IMR-90 (cell line): ENCODE data around the gene ADAM30. TPM values are rescaled to one million over a fixed set of nuclear protein-coding genes. Genes with fewer than 3 reads are reported as not detected.

Experiments
- ATAC-seq: fragments of 200-7000 bp; cut with Tn5 transposase; 2 replicates; pipeline ENCODE4 v1.9.1; 2020; ENCODE audit warnings: low read depth, mild to moderate bottlenecking, moderate library complexity
- BruUV-seq: library from RNA; stranded (reverse); fragments of 400-500 nt; replicated peaks from 2 replicates; lab custom pipeline; 2021; lab: Mats Ljungman, UMichigan
- CTCF ChIA-PET: fragments of 300-600 bp; formaldehyde crosslinking; extraction: SDS; loops from one replicate; lab custom pipeline; 2021; ENCODE audit warnings: antibody characterized with exemption; lab: Yijun Ruan, JAX
- POLR2A ChIA-PET: fragments of 300-600 bp; sonication (Branson Sonifier 250); formaldehyde crosslinking; loops from one replicate; lab custom pipeline; 2022; ENCODE audit warnings: antibody characterized with exemption; ENCODE audit not compliant: unreplicated experiment; lab: Charles Lee
- DNase-seq: peaks from one replicate; pipeline ENCODE4 v3.0.0; 2013
- H2AFZ ChIP-seq: replicated peaks from 2 replicates; pipeline ENCODE3; 2013; ENCODE audit warnings: low read length, mild to moderate bottlenecking; ENCODE audit not compliant: poor library complexity
- H2AK5ac ChIP-seq: 2 replicates; pipeline ENCODE4 v1.6.1; 2013; ENCODE audit warnings: low read depth, low read length, inconsistent platforms
- H2AK9ac ChIP-seq: replicated peaks from 2 replicates; pipeline ENCODE3; 2013; ENCODE audit warnings: mild to moderate bottlenecking, low read depth, low read length, moderate library complexity; ENCODE audit not compliant: poor library complexity
- H2BK120ac ChIP-seq: 2 replicates; pipeline ENCODE4 v1.6.1; 2013; ENCODE audit warnings: low read depth, low read length, inconsistent platforms
- H2BK15ac ChIP-seq: 3 replicates; pipeline ENCODE4 v1.6.1; 2013; ENCODE audit warnings: low read depth, low read length, inconsistent platforms
- H2BK20ac ChIP-seq: 2 replicates; pipeline ENCODE4 v1.6.1; 2013; ENCODE audit warnings: low read depth, mild to moderate bottlenecking, inconsistent platforms, low read length, moderate library complexity
- H2BK5ac ChIP-seq: 2 replicates; pipeline ENCODE4 v1.6.1; 2013; ENCODE audit warnings: mild to moderate bottlenecking, low read depth, low read length, inconsistent platforms; ENCODE audit not compliant: poor library complexity, severe bottlenecking
- H3K14ac ChIP-seq: replicated peaks from 2 replicates; pipeline ENCODE4 v1.6.1; 2013; ENCODE audit warnings: low read depth, low read length, inconsistent platforms
- H3K18ac ChIP-seq: 2 replicates; pipeline ENCODE4 v1.6.1; 2013; ENCODE audit warnings: low read depth, low read length, control low read depth
- H3K23ac ChIP-seq: 2 replicates; pipeline ENCODE4 v1.6.1; 2013; ENCODE audit warnings: low read depth, low read length, inconsistent platforms
- H3K27ac ChIP-seq: 2 replicates; pipeline ENCODE4 v1.5.1; 2013; ENCODE audit warnings: mild to moderate bottlenecking, control low read depth, low read length; ENCODE audit not compliant: insufficient read depth
- H3K27me3 ChIP-seq: 2 replicates; pipeline ENCODE4 v1.6.1; 2013; ENCODE audit warnings: low read length; ENCODE audit not compliant: control insufficient read depth, insufficient read depth
- H3K36me3 ChIP-seq: 2 replicates; pipeline ENCODE4 v1.6.1; 2013; ENCODE audit warnings: low read length, mixed read lengths; ENCODE audit not compliant: control insufficient read depth, insufficient read depth
- H3K4ac ChIP-seq: 2 replicates; pipeline ENCODE4 v1.6.1; 2013; ENCODE audit warnings: low read depth, low read length, inconsistent platforms
- H3K4me1 ChIP-seq: 2 replicates; pipeline ENCODE4 v1.6.1; 2013; ENCODE audit warnings: low read length, mixed read lengths; ENCODE audit not compliant: control insufficient read depth, insufficient read depth
- H3K4me2 ChIP-seq: 2 replicates; pipeline ENCODE4 v1.6.1; 2013; ENCODE audit warnings: low read depth, mild to moderate bottlenecking, control low read depth, low read length, moderate library complexity
- H3K4me3 ChIP-seq: 2 replicates; pipeline ENCODE4 v1.5.1; 2013; ENCODE audit warnings: low read depth, mild to moderate bottlenecking, control low read depth, low read length, moderate library complexity; ENCODE audit not compliant: insufficient read depth
- H3K56ac ChIP-seq: 2 replicates; pipeline ENCODE4 v1.6.1; 2013; ENCODE audit warnings: low read length, inconsistent platforms; ENCODE audit not compliant: insufficient read depth; ENCODE audit errors: extremely low read depth
- H3K79me1 ChIP-seq, 2 experiments: 2 replicates each; pipeline ENCODE4 v1.6.1; 2013; ENCODE audit warnings: low read length in 2 of 2, inconsistent platforms in 1 of 2, low read depth in 1 of 2
- H3K9ac ChIP-seq: 2 replicates; pipeline ENCODE4 v1.6.1; 2013; ENCODE audit warnings: low read depth, low read length, control low read depth
- H3K9me1 ChIP-seq: 2 replicates; pipeline ENCODE4 v1.6.1; 2013; ENCODE audit warnings: low read length, inconsistent platforms; ENCODE audit not compliant: insufficient read depth
- H3K9me3 ChIP-seq: 2 replicates; pipeline ENCODE4 v1.6.1; 2013; ENCODE audit warnings: low read length; ENCODE audit not compliant: control insufficient read depth, insufficient read depth
- H4K20me1 ChIP-seq: 2 replicates; pipeline ENCODE4 v1.6.1; 2013; ENCODE audit warnings: low read length, inconsistent platforms; ENCODE audit not compliant: insufficient read depth
- H4K5ac ChIP-seq: 2 replicates; pipeline ENCODE4 v1.6.1; 2013; ENCODE audit warnings: mild to moderate bottlenecking, low read depth, low read length, control low read depth
- H4K8ac ChIP-seq, 2 experiments: 2 replicates each; pipeline ENCODE4 v1.6.1; 2013; ENCODE audit warnings: low read depth in 2 of 2, low read length in 2 of 2, control low read depth in 1 of 2, inconsistent platforms in 1 of 2
- H4K91ac ChIP-seq: 2 replicates; pipeline ENCODE4 v1.6.1; 2013; ENCODE audit warnings: low read depth, low read length, inconsistent platforms; ENCODE audit not compliant: insufficient read depth
- BHLHE40 ChIP-seq: fragments of 150-350 bp; IDR thresholded peaks from 2 replicates; pipeline ENCODE4 v1.6.1; 2016; ENCODE audit warnings: mild to moderate bottlenecking, low read depth, low read length
- CEBPB ChIP-seq: IDR thresholded peaks from 2 replicates; pipeline ENCODE4 v1.6.1; 2012; ENCODE audit warnings: low read depth, low read length, improper control_type of control experiment
- CHD1 ChIP-seq: IDR thresholded peaks from 2 replicates; pipeline ENCODE4 v1.6.1; 2012; ENCODE audit warnings: low read depth, low read length, improper control_type of control experiment
- FOS ChIP-seq: fragments of 150-350 bp; IDR thresholded peaks from 2 replicates; pipeline ENCODE4 v1.6.1; 2016; ENCODE audit warnings: low read depth, low read length
- MAFK ChIP-seq: IDR thresholded peaks from 2 replicates; pipeline ENCODE4 v1.6.1; 2012; ENCODE audit warnings: low read depth, low read length, improper control_type of control experiment
- MAZ ChIP-seq: IDR thresholded peaks from 2 replicates; pipeline ENCODE4 v1.6.1; 2012; ENCODE audit warnings: low read depth, mild to moderate bottlenecking, low read length, improper control_type of control experiment, moderate library complexity, borderline replicate concordance
- MXI1 ChIP-seq: IDR thresholded peaks from 2 replicates; pipeline ENCODE4 v1.6.1; 2012; ENCODE audit warnings: low read depth, mild to moderate bottlenecking, low read length, moderate library complexity, borderline replicate concordance
- NFE2L2 ChIP-seq: fragments of 150-350 bp; IDR thresholded peaks from 2 replicates; pipeline ENCODE4 v1.6.1; 2016; ENCODE audit warnings: low read depth, mild to moderate bottlenecking, low read length
- POLR2A ChIP-seq: IDR thresholded peaks from 2 replicates; pipeline ENCODE4 v1.6.1; 2012; ENCODE audit warnings: mild to moderate bottlenecking, low read depth, low read length
- RAD21 ChIP-seq: IDR thresholded peaks from 2 replicates; pipeline ENCODE4 v1.6.1; 2012; ENCODE audit warnings: low read length, improper control_type of control experiment
- RCOR1 ChIP-seq: IDR thresholded peaks from 2 replicates; pipeline ENCODE4 v1.6.1; 2012; ENCODE audit warnings: mild to moderate bottlenecking, low read length, improper control_type of control experiment; ENCODE audit not compliant: insufficient replicate concordance
- RFX5 ChIP-seq: IDR thresholded peaks from 2 replicates; pipeline ENCODE4 v1.8.0; 2012; ENCODE audit warnings: low read depth, mild to moderate bottlenecking, low read length, moderate library complexity
- SMC3 ChIP-seq: fragments of 150-350 bp; IDR thresholded peaks from 2 replicates; pipeline ENCODE4 v1.6.1; 2016; ENCODE audit warnings: low read depth, mild to moderate bottlenecking, antibody characterized with exemption, low read length, moderate library complexity
- WGBS, 2 experiments: methylation state at CpG; one replicate each; pipeline versions ENCODE4 v1.1.5 to v1.1.7; 2013; ENCODE audit warnings: missing lambda C conversion rate in 2 of 2; ENCODE audit not compliant: insufficient read length in 1 of 2; ENCODE audit errors: extremely low coverage in 2 of 2; 5-methylcytosine and 5-hydroxymethylcytosine counted together
- dilution Hi-C: fragments of 300-500 bp; cut with HindIII; formaldehyde crosslinking; loops from one replicate; pipeline ENCODE4 v1.14.3; 2018; ENCODE audit warnings: low sequenced_read_pairs; ENCODE audit not compliant: unreplicated experiment
- in situ Hi-C: fragments of 300-500 bp; cut with MboI; formaldehyde crosslinking; loops from 3 replicates; pipeline ENCODE4 v1.14.3; 2019; ENCODE audit warnings: low sequenced_read_pairs, inconsistent platforms, mixed read lengths
- intact Hi-C: fragments of 100-400 bp; cut with micrococcal nuclease; formaldehyde crosslinking; loops from 2 replicates; pipeline ENCODE4 v1.10.0; 2022
- polyA plus RNA-seq, 3 experiments: library from polyadenylated mRNA; depleted of rRNA; stranded (reverse); fragments of >200 nt; gene quantifications; 2 replicates each; pipeline ENCODE4 v1.2.3, GENCODE V29; 2012; ENCODE audit warnings: low replicate concordance in 1 of 3
- total RNA-seq: library from RNA; depleted of rRNA; stranded (reverse); fragments of >200 nt; gene quantifications from 2 replicates; pipeline ENCODE4 v1.2.3, GENCODE V29; 2012
- TF ChIP-seq, protein P1 (sequence below): conservative IDR thresholded peaks from 2 replicates; pipeline ENCODE4 v1.5.1; 2012; ENCODE audit warnings: mild to moderate bottlenecking, low read depth, low read length, improper control_type of control experiment
- TF ChIP-seq, protein P2 (sequence below): fragments of 150-350 bp; IDR thresholded peaks from 2 replicates; pipeline ENCODE4 v1.6.1; 2017; ENCODE audit warnings: mild to moderate bottlenecking, antibody characterized with exemption, low read length, low read depth
- TF ChIP-seq, protein P3 (sequence below): fragments of 150-350 bp; IDR thresholded peaks from 2 replicates; pipeline ENCODE4 v1.6.1; 2016; ENCODE audit warnings: low read depth, mild to moderate bottlenecking, low read length, moderate library complexity, borderline replicate concordance

ADAM30 gene
- total and polyA plus RNA-seq, 2 of the 4 experiments (the other 2 are of a cell fraction), result not detected

GRCh38 chr1:119910618-119911017, 14.3 kb upstream of the ADAM30 start:
- dilution Hi-C loops, result no loop called here

More at GRCh38 chr1:119910618-119911017, 14.3 kb upstream of the ADAM30 start:
- no peak overlapping the region for H3K27ac ChIP-seq
- no peak overlapping the region for H2AK5ac ChIP-seq
- no peak overlapping the region for H2BK15ac ChIP-seq
- no peak overlapping the region for H2AFZ ChIP-seq
- H3K56ac ChIP-seq, result no peak overlapping the region
- H4K5ac ChIP-seq, result no peak overlapping the region
- in situ Hi-C loops, result no loop called here
- ChIA-PET POLR2A (no interaction called here), CTCF (interaction anchor here (0.6 kb wide), 1 partner anchor 14 kb away, joined by 3 read pairs; the partner anchor contains the start of gene ADAM30)
- no peaks in the 10 kb centered on the region for H3K9me3 ChIP-seq
- H4K91ac ChIP-seq, result no peak overlapping the region
- H4K20me1 ChIP-seq, result no peaks in the 10 kb centered on the region
- H3K14ac ChIP-seq, result no peak overlapping the region; the same call in 1 of the 2 replicates
- H3K9me1 ChIP-seq, result peaks cover 5% of the 10 kb centered on the region; the same call in 1 of the 2 replicates
- WGBS, 2 experiments, result 100% methylated on average over 1 of the region's 4 CpGs; no CpG with 5 or more reads in 1 of the 2 experiments
- no peak overlapping the region for H2BK20ac ChIP-seq
- peak overlapping the region; percentile 73 for H2AK9ac ChIP-seq
- no peak overlapping the region for H2BK5ac ChIP-seq
- H3K36me3 ChIP-seq, result peaks cover 20% of the 10 kb centered on the region
- TF ChIP-seq, protein P1, sequence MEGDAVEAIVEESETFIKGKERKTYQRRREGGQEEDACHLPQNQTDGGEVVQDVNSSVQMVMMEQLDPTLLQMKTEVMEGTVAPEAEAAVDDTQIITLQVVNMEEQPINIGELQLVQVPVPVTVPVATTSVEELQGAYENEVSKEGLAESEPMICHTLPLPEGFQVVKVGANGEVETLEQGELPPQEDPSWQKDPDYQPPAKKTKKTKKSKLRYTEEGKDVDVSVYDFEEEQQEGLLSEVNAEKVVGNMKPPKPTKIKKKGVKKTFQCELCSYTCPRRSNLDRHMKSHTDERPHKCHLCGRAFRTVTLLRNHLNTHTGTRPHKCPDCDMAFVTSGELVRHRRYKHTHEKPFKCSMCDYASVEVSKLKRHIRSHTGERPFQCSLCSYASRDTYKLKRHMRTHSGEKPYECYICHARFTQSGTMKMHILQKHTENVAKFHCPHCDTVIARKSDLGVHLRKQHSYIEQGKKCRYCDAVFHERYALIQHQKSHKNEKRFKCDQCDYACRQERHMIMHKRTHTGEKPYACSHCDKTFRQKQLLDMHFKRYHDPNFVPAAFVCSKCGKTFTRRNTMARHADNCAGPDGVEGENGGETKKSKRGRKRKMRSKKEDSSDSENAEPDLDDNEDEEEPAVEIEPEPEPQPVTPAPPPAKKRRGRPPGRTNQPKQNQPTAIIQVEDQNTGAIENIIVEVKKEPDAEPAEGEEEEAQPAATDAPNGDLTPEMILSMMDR, result no peak
- TF ChIP-seq BHLHE40 (no peak), MAFK (no peak), FOS (no peak), CHD1 (no peak), MXI1 (no peak), RCOR1 (no peak), POLR2A (no peak), MAZ (no peak), SMC3 (no peak), RAD21 (no peak), RFX5 (no peak), NFE2L2 (no peak), CEBPB (no peak)
- TF ChIP-seq, protein P2, sequence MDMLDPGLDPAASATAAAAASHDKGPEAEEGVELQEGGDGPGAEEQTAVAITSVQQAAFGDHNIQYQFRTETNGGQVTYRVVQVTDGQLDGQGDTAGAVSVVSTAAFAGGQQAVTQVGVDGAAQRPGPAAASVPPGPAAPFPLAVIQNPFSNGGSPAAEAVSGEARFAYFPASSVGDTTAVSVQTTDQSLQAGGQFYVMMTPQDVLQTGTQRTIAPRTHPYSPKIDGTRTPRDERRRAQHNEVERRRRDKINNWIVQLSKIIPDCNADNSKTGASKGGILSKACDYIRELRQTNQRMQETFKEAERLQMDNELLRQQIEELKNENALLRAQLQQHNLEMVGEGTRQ, result no peak
- TF ChIP-seq, protein P3, sequence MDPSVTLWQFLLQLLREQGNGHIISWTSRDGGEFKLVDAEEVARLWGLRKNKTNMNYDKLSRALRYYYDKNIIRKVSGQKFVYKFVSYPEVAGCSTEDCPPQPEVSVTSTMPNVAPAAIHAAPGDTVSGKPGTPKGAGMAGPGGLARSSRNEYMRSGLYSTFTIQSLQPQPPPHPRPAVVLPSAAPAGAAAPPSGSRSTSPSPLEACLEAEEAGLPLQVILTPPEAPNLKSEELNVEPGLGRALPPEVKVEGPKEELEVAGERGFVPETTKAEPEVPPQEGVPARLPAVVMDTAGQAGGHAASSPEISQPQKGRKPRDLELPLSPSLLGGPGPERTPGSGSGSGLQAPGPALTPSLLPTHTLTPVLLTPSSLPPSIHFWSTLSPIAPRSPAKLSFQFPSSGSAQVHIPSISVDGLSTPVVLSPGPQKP, result no peak
- no peaks in the 10 kb centered on the region for H3K27me3 ChIP-seq
- ATAC-seq (no peak), DNase-seq (no peak)
- no peak overlapping the region for H3K23ac ChIP-seq
- H3K9ac ChIP-seq, result no peak overlapping the region
- H3K4me2 ChIP-seq, result no peak overlapping the region
- H3K18ac ChIP-seq, result no peak overlapping the region
- no peak overlapping the region for H3K4ac ChIP-seq
- intact Hi-C loops, result no loop called here
- H4K8ac ChIP-seq, result no peak overlapping the region
- H3K4me3 ChIP-seq, result no peak overlapping the region
- H2BK120ac ChIP-seq, result no peak overlapping the region
- no peaks in the 10 kb centered on the region for H3K4me1 ChIP-seq
- BruUV-seq, result no TSS peak
- peaks cover 0 to 17% of the 10 kb centered on the region in 2 experiments; a peak in 2 of 4 replicates for H3K79me1 ChIP-seq
